Measurements from ENCODE around the gene FAM171A1. TPM values are rescaled to one million over a fixed set of nuclear protein-coding genes. Genes with fewer than 3 reads are reported as not detected.

Gene FAM171A1
- total RNA-seq, 2 donors from 2014 or later = 14.8 to 16.1 TPM

GRCh38 chr10:15325944-15326284, 45.2 kb downstream of the FAM171A1 start:
- no peak for ATAC-seq
- intact Hi-C loops (cut with DNase I) = no loop called here
- no peak for DNase-seq

- DNase-seq (peak; percentile 63), ATAC-seq (peak; percentile 39 to 52)
- intact Hi-C loops (cut with DNase I) = no loop called here
Measured at GRCh38 chr10:15325243-15325943, 45.7 kb downstream of the FAM171A1 start.

- intact Hi-C loops (cut with DNase I) = no loop called here
- no peak for ATAC-seq
- no peak for DNase-seq
Measured at GRCh38 chr10:15324611-15325010, 46.5 kb downstream of the FAM171A1 start.

GRCh38 chr10:15324113-15324512, 47.0 kb downstream of the FAM171A1 start:
- ATAC-seq (no peak), DNase-seq (no peak)
- intact Hi-C loops (cut with DNase I) = no loop called here

- DNase-seq (no peak), ATAC-seq (peak; percentile 7 to 21)
- intact Hi-C loops (cut with DNase I) = no loop called here
Measured at GRCh38 chr10:15322356-15322755, 48.7 kb downstream of the FAM171A1 start.

- peak; percentile 59 to 76 for ATAC-seq
- DNase-seq = no peak
- intact Hi-C loops (cut with DNase I) = no loop called here
Measured at GRCh38 chr10:15321431-15322341, 49.4 kb downstream of the FAM171A1 start.

- ATAC-seq (no peak), DNase-seq (no peak)
- intact Hi-C loops (cut with DNase I) = no loop called here
Measured at GRCh38 chr10:15320522-15321203, 50.4 kb downstream of the FAM171A1 start.

- intact Hi-C loops (cut with DNase I) = no loop called here
- ATAC-seq (no peak), DNase-seq (no peak)
Measured at GRCh38 chr10:15320118-15320517, 51.0 kb downstream of the FAM171A1 start.

- intact Hi-C loops (cut with DNase I) = no loop called here
- ATAC-seq (no peak), DNase-seq (no peak)
Measured at GRCh38 chr10:15316871-15317464, 54.1 kb downstream of the FAM171A1 start.

GRCh38 chr10:15316145-15316544, 54.9 kb downstream of the FAM171A1 start:
- DNase-seq (no peak), ATAC-seq (no peak)
- intact Hi-C loops (cut with DNase I) = no loop called here

- intact Hi-C loops (cut with DNase I) = no loop called here
- ATAC-seq (no peak), DNase-seq (no peak)
Measured at GRCh38 chr10:15315286-15315685, 55.8 kb downstream of the FAM171A1 start.

- intact Hi-C loops (cut with DNase I) = no loop called here
- ATAC-seq = no peak
- no peak for DNase-seq
Measured at GRCh38 chr10:15314482-15315045, 56.5 kb downstream of the FAM171A1 start.

- intact Hi-C loops (cut with DNase I) = no loop called here
- ATAC-seq (peak; percentile 81 to 85), DNase-seq (peak; percentile 45)
Measured at GRCh38 chr10:15313843-15314242, 57.2 kb downstream of the FAM171A1 start.

- peak; percentile 47 to 54 for ATAC-seq
- no peak for DNase-seq
- intact Hi-C loops (cut with DNase I) = no loop called here
Measured at GRCh38 chr10:15313047-15313446, 58.0 kb downstream of the FAM171A1 start.

- no peak for ATAC-seq
Measured at GRCh38 chr10:15311569-15312280, 59.4 kb downstream of the FAM171A1 start.

GRCh38 chr10:15310776-15311568, 60.1 kb downstream of the FAM171A1 start:
- no peak for ATAC-seq
- no peak for DNase-seq
- intact Hi-C loops (cut with DNase I) = no loop called here

More at GRCh38 chr10:15311569-15312280, 59.4 kb downstream of the FAM171A1 start:
- no peak for DNase-seq
- intact Hi-C loops (cut with DNase I) = no loop called here

- no peak for ATAC-seq
- DNase-seq = no peak
- intact Hi-C loops (cut with DNase I) = no loop called here
Measured at GRCh38 chr10:15309221-15309620, 61.9 kb downstream of the FAM171A1 start.

- ATAC-seq = no peak
- intact Hi-C loops (cut with DNase I) = no loop called here
Measured at GRCh38 chr10:15306735-15307280, 64.3 kb downstream of the FAM171A1 start.

More at GRCh38 chr10:15306735-15307280, 64.3 kb downstream of the FAM171A1 start:
- DNase-seq = no peak

Data from left cardiac atrium (tissue), 4 donors.